Activated CD4-positive, CD25-positive, alpha-beta regulatory T cell treated with anti-CD3 and anti-CD28 coated beads, Interleukin-2, amount 50 U/mL, for 16 hours (primary cell): ENCODE measurements around the gene ELL2.
"Not testable (repeated sequence)": the region's sequence is repeated elsewhere in the genome, so short reads cannot be mapped to it uniquely, and the experiment has no call there.

Experiments
- DNase-seq: peaks from one replicate; pipeline ENCODE4 v3.0.0-alpha.2; 2020; ENCODE audit warnings: low read depth, low spot score

ELL2 gene

DNA sequence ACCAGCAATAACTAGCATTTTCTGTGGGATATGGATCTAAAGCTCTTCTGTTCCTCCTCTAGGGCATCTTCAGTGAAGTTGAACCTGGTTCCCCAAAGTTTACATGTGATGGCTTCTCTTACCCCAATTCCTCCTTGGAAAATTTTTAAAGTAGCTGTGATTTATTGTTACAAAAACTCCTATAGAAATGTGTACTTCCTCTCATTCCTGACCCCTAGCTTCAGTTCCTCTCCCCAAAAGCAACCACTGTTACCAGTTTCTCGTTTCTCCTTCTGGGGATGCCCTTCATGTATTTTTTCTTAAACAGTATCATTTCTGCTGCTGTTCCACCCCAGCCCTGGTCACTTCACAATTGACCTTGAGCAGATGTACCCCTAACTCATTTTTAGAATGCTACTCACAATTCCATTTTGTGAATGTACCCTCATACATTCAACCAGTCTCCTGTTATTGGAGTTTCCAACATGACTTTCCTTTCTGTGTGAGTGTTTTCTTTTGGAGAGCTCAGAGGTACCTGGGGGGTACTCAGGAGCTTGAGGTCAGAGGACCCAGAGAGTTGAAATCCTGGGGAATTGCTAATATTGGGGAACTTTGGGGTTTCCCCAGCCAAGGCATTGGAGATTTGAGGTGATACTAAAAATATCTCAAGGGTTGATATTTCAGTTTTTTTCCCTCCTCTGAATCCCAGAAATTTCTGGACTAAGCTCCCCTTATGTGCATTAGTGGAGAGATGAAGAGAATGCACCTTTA is 120.5 kb downstream of the ELL2 start:
- DNase-seq, result no peak

GRCh38 chr5:95839658-95840057 is 122.0 kb downstream of the ELL2 start:
- DNase-seq, result no peak

DNA sequence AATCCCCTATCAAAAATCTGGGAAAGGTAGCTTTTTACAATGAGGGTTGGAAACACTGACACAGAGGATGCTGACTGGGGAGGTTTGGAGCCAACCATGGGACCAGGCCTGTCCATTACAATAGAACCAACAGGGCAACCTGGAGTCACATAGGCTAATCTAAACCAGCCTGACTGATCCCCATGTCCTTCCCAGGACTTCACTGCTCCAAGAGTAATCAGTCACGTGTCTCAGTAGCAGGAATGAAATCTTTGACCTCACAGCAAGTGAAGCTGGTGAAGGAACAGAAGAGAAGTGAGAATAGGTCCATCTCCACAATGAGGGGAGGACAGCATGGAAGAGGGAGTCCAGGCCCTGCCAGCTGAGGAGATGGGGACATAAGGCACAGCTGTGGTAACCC is 123.1 kb downstream of the ELL2 start:
- DNase-seq, result no peak

DNA sequence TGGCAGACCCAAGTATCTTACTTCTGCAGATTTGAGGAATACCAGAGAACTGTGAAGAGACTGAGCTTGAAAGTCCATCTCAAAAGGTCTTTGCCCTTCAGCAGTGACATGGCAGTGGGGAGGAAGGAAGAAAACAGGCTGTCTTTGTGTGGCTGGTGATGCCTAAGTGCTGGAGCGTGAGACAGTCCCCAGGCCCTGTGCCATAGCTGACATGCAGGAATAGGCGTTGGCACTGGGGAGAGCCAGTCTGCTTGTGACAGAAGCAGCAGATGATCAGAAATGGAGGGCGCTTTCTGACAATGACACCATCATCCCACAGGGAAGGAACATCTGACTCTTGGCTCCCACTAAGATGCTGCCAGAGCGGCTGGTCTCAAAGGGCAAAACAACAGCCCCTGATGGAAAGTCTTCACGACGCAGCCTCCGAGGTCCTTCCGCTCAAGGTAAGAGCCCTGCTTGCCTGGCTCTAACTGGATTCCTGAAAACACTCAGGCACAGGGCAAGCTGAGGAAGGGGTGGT is 123.6 kb downstream of the ELL2 start:
- no peak for DNase-seq

GRCh38 chr5:95837492-95837891 is 124.2 kb downstream of the ELL2 start:
- DNase-seq, result no peak

DNA sequence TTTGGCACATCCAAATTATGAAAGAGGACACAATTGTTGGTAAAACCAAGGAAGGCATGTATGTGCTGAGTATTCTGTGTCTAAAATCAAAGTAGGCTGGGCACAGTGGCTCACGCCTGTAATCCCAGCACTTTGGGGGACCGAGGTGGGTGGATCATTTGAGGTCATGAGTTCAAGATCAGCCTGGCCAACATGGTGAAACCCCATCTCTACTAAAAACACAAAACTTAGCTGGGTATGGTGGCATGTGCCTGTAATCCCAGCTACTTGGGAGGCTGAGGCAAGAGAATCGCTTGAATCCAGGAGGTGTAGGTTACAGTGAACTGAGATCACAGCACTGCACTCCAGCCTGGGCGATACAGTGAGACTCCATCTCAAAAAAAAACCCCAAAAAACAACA is 124.7 kb downstream of the ELL2 start:
- DNase-seq, result not testable (repeated sequence)

GRCh38 chr5:95836544-95836943 is 125.1 kb downstream of the ELL2 start:
- DNase-seq, result no peak

DNA sequence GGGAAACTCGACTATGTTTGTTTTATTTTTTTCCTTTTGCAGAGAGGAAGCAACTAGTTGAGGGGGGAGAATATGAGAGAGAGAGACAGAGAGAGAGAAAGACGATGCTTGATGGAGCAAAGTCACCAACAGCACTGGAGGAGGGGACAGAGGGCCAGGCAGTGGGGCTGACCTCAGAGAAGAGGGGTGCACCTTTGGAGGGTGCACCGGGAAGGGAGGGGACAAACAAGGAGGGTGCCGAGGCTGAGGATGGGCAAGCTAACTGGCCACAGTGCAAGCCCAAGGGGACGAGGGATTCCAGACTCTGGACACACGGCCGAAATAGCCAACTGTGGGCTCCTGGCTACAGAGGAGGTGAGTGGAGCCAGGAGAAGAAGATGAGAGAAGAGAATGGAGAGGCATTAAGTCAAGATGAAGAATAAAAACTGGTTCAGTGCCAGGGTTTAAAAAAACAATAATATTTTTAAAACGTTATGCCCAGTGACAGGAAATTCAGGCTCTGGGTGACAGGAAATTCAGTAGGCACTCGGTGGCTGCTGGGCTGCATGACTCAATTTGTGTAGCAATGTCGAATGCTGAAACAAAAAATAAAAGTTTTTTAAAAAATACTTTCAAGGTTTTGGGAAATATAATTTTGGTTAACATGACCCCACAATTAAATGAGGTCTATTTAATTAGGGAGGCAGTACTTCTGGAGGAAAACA is 125.8 kb downstream of the ELL2 start:
- no peak for DNase-seq
